Pancreas (tissue), 10 donors: Measurements from ENCODE around the gene MFSD12. TPM values are rescaled to one million over a fixed set of nuclear protein-coding genes. Genes with fewer than 3 reads are reported as not detected.
A peak's percentile ranks its signal among the peaks of the same experiment; 100 is the strongest.

Source experiments
- ATAC-seq, 4 donors: fragments of 200-7000 bp; cut with Tn5 transposase; one replicate each; pipeline versions ENCODE4 v1.8.0 to v1.9.1; 2020; ENCODE audit warnings: mild to moderate bottlenecking in 4 of 4, moderate library complexity in 4 of 4
- DNase-seq, 6 donors: peaks; one replicate each; pipeline ENCODE4 v3.0.0-alpha.2; 2020
- FAIRE-seq: peaks from 2 replicates; lab custom pipeline; 2012; peaks lifted over from hg19 to GRCh38; lab: Jason Lieb, UNC
- H3K27ac ChIP-seq, 4 donors: fragments of 200-600 bp; sonication (generic); 1 replicate in 3 of 4; 2 replicates in 1 of 4; pipeline versions ENCODE4 v1.5.0 to v1.8.0; 2020
- H3K27me3 ChIP-seq, 4 donors: fragments of 200-600 bp; one replicate each; pipeline ENCODE4 v1.8.0; 2021
- H3K36me3 ChIP-seq, 3 donors: fragments of 200-600 bp; sonication (generic) in 1 of 3; one replicate each; pipeline versions ENCODE4 v1.5.0 to v1.8.0; 2020 to 2021
- H3K4me1 ChIP-seq, 3 donors: fragments of 200-600 bp; one replicate each; pipeline ENCODE4 v1.8.0; 2021
- H3K4me3 ChIP-seq, 4 donors: fragments of 200-600 bp; sonication (generic) in 2 of 4; one replicate each; pipeline versions ENCODE4 v1.5.0 to v1.8.0; 2020 to 2021
- H3K9me3 ChIP-seq, 4 donors: fragments of 200-600 bp; one replicate each; pipeline ENCODE4 v1.8.0; 2021
- CTCF ChIP-seq, 4 donors: fragments of 200-600 bp; sonication (generic) in 3 of 4; IDR thresholded peaks; one replicate each; pipeline versions ENCODE4 v1.5.0 to v1.8.0; 2021; ENCODE audit warnings: antibody characterized with exemption in 4 of 4
- WGBS, 2 donors: extraction: QIAGEN DNeasy Blood & Tissue Kit; methylation state at CpG; one replicate each; pipeline ENCODE4 v1.1.7; 2013; 5-methylcytosine and 5-hydroxymethylcytosine counted together
- intact Hi-C, 3 donors: fragments of 100-400 bp; cut with DNase I; formaldehyde crosslinking; loops; one replicate each; pipeline versions ENCODE4 v1.11.1 to v1.14.2; 2022
- polyA plus RNA-seq, 2 donors: library from polyadenylated mRNA; stranded (reverse); fragments of 200-250 nt; gene quantifications; one replicate each; pipeline ENCODE4 v1.2.3, GENCODE V29; 2013
- total RNA-seq, 6 donors: library from RNA; stranded (reverse); fragmentation: NEBNext Ultra II Directional in 4 of 6; extraction: Animal tissue kit (Norgen Biotek cat#: 25700) in 4 of 6; gene quantifications; one replicate each; pipeline versions ENCODE4 v1.2.1 to v1.2.4, GENCODE V29; 2021 to 2023
- donor health status: healthy with polysubstance abuse.
- donor health status: DM: no; HTN: no; CAD: no; lungs with moderate emphysema.
- donor health status: DM: no; HTN: no; CAD: no.
- donor health status: control.
- donor health status: control.
- donor health status: Bipolar disorder and iron deficiency.
- donor health status: DM: yes; HTN: yes; CAD: no.
- donor health status: DM: no; HTN: no; CAD: no.
- donor health status: DM: no; HTN: no; CAD: no.
- donor health status: DM: yes; HTN: yes; CAD: no.

The MFSD12 gene
- total and polyA plus RNA-seq, 8 donors, result 24.8 to 53.8 (median 39.2) TPM

- no peak for FAIRE-seq
- ATAC-seq, result no peak
- H3K4me1 ChIP-seq, result peaks cover 0 to 19% (median 16%) of the 10 kb centered on the region in 3 donors
- H3K4me3 ChIP-seq, result no peak overlapping the region
- no peak for DNase-seq
- 74 to 80% methylated on average over 2 of the region's 2 CpGs for WGBS, 2 donors
- intact Hi-C loops, result no loop called here
- no peak overlapping the region for H3K27ac ChIP-seq
- H3K27me3 ChIP-seq, result no peaks in the 10 kb centered on the region
- no peaks in the 10 kb centered on the region for H3K9me3 ChIP-seq
- H3K36me3 ChIP-seq, result no peaks in the 10 kb centered on the region
- no peak for TF ChIP-seq CTCF (IDR thresholded peaks at IDR 0.05)
These were observed 39.7 kb downstream of the MFSD12 start for GRCh38 chr19:3517638-3518037.

- DNase-seq (peak in 5 of 6 donors; percentile 44 to 82 (median 59)), ATAC-seq (peak; percentile 47 to 76 (median 62)), FAIRE-seq (no peak)
- Histone ChIP-seq H3K4me1 (peaks cover 0 to 19% (median 16%) of the 10 kb centered on the region in 3 donors), H3K9me3 (no peaks in the 10 kb centered on the region), H3K27me3 (no peaks in the 10 kb centered on the region), H3K27ac (no peak overlapping the region), H3K36me3 (no peaks in the 10 kb centered on the region), H3K4me3 (no peak overlapping the region)
- 24 to 33% methylated on average over 15 of the region's 15 CpGs for WGBS, 2 donors
- TF ChIP-seq CTCF (IDR thresholded peaks at IDR 0.05), result no peak
- intact Hi-C loops, result no loop called here
These were observed 40.6 kb downstream of the MFSD12 start for GRCh38 chr19:3516675-3517207.

- H3K27me3 ChIP-seq, result no peaks in the 10 kb centered on the region
- no peak for FAIRE-seq
- no peak for DNase-seq
- intact Hi-C loops, result no loop called here
- peaks cover 0 to 19% (median 16%) of the 10 kb centered on the region in 3 donors for H3K4me1 ChIP-seq
- no peak for ATAC-seq
- no peaks in the 10 kb centered on the region for H3K9me3 ChIP-seq
- H3K27ac ChIP-seq, result no peak overlapping the region
- no peak overlapping the region for H3K4me3 ChIP-seq
- no peak for TF ChIP-seq CTCF (IDR thresholded peaks at IDR 0.05)
- H3K36me3 ChIP-seq, result no peaks in the 10 kb centered on the region
- 80 to 81% methylated on average over 15 of the region's 15 CpGs for WGBS, 2 donors
These were observed 41.4 kb downstream of the MFSD12 start for GRCh38 chr19:3515891-3516422.

- ATAC-seq, result no peak
- intact Hi-C loops, result no loop called here
- no peaks in the 10 kb centered on the region for H3K9me3 ChIP-seq
These were observed 42.5 kb downstream of the MFSD12 start for GRCh38 chr19:3514930-3515329.

More at GRCh38 chr19:3514930-3515329, 42.5 kb downstream of the MFSD12 start:
- DNase-seq, result no peak
- Histone ChIP-seq H3K27me3 (no peaks in the 10 kb centered on the region), H3K4me1 (peaks cover 0 to 19% (median 16%) of the 10 kb centered on the region in 3 donors), H3K27ac (no peak overlapping the region), H3K36me3 (no peaks in the 10 kb centered on the region), H3K4me3 (no peak overlapping the region)
- FAIRE-seq, result no peak
- TF ChIP-seq CTCF (IDR thresholded peaks at IDR 0.05), result no peak
- 90 to 93% methylated on average over 12 of the region's 12 CpGs for WGBS, 2 donors
